HepG2 (cell line): Measurements from ENCODE around the gene SALL4. TPM values are rescaled to one million over a fixed set of nuclear protein-coding genes. Genes with fewer than 3 reads are reported as not detected.

Experiments used
- GZF1 ChIP-seq: sonication (generic); formaldehyde crosslinking; IDR thresholded peaks from 2 replicates; pipeline ENCODE4 v1.5.1; 2020; ENCODE audit warnings: mild to moderate bottlenecking, missing genetic modification reagents
- JARID2 ChIP-seq: sonication (generic); formaldehyde crosslinking; IDR thresholded peaks from 2 replicates; pipeline ENCODE4 v1.8.1; 2023; ENCODE audit warnings: missing genetic modification reagents, inconsistent platforms; ENCODE audit not compliant: insufficient replicate concordance
- MXD4 ChIP-seq: IDR thresholded peaks from 2 replicates; pipeline ENCODE4 v1.6.1; 2016; ENCODE audit warnings: mild to moderate bottlenecking, missing biosample characterization, missing genetic modification reagents
- MZF1 ChIP-seq: sonication (generic); formaldehyde crosslinking; IDR thresholded peaks from 2 replicates; pipeline ENCODE4 v1.8.1; 2023; ENCODE audit warnings: mild to moderate bottlenecking, missing genetic modification reagents, borderline replicate concordance
- NCOR1 ChIP-seq: fragments of 200-600 bp; sonication (generic); IDR thresholded peaks from 2 replicates; pipeline ENCODE4 v1.7.0; 2017; ENCODE audit warnings: antibody characterized with exemption, low read length, borderline replicate concordance
- PRDM15 ChIP-seq: sonication (generic); formaldehyde crosslinking; IDR thresholded peaks from 2 replicates; pipeline ENCODE4 v1.4.0; 2020; ENCODE audit warnings: missing genetic modification reagents
- RFXANK ChIP-seq: IDR thresholded peaks from 2 replicates; pipeline ENCODE4 v1.6.1; 2016
- SAP130 ChIP-seq: IDR thresholded peaks from 2 replicates; pipeline ENCODE4 v1.6.1; 2016; ENCODE audit warnings: low read depth
- WIZ ChIP-seq: sonication (generic); formaldehyde crosslinking; IDR thresholded peaks from 2 replicates; pipeline ENCODE4 v1.5.1; 2020; ENCODE audit warnings: mild to moderate bottlenecking, missing genetic modification reagents
- YY1 ChIP-seq: IDR thresholded peaks from 2 replicates; pipeline ENCODE4 v1.6.1; 2011; ENCODE audit warnings: low read length, low read depth, moderate library complexity, mild to moderate bottlenecking; ENCODE audit not compliant: insufficient read depth, insufficient replicate concordance
- ZNF383 ChIP-seq: sonication (generic); formaldehyde crosslinking; IDR thresholded peaks from 2 replicates; pipeline ENCODE4 v1.4.0; 2020; ENCODE audit warnings: missing genetic modification reagents, mild to moderate bottlenecking, borderline replicate concordance
- ZNF792 ChIP-seq: IDR thresholded peaks from 2 replicates; pipeline ENCODE4 v1.6.1; 2016
- ZNF878 ChIP-seq: sonication (generic); formaldehyde crosslinking; IDR thresholded peaks from 2 replicates; pipeline ENCODE4 v1.8.1; 2023; ENCODE audit warnings: mild to moderate bottlenecking, missing genetic modification reagents, moderate library complexity
- ZSCAN25 ChIP-seq: sonication (generic); formaldehyde crosslinking; IDR thresholded peaks from 2 replicates; pipeline ENCODE4 v1.8.0; 2022; ENCODE audit warnings: mild to moderate bottlenecking, missing genetic modification reagents
- ZSCAN9 ChIP-seq: IDR thresholded peaks from 2 replicates; pipeline ENCODE4 v1.6.1; 2016; ENCODE audit warnings: borderline replicate concordance
- polyA plus RNA-seq, 8 experiments: library from polyadenylated mRNA; depleted of rRNA in 3 of 8; stranded (reverse) in 7 of 8; unstranded in 1 of 8; fragments of >200 nt; fragmentation: Illumina TruSeq in 4 of 8; extraction: Trizol in 4 of 8; gene quantifications; 2 replicates each; pipeline versions ENCODE4 v1.2.1 to v1.2.3, GENCODE V29; 2011 to 2016; ENCODE audit warnings: low read depth in 4 of 8, missing spikeins in 1 of 8, mixed read lengths in 1 of 8; ENCODE audit not compliant: insufficient read depth in 1 of 8
- total RNA-seq, 5 experiments: library from RNA; depleted of rRNA; stranded (reverse); fragments of >200 nt; fragmentation: Illumina TruSeq; extraction: Trizol; gene quantifications; 2 replicates each; pipeline ENCODE4 v1.2.3, GENCODE V29; 2016; ENCODE audit warnings: low read depth in 1 of 5
- TF ChIP-seq, protein P1 (sequence below): sonication (generic); formaldehyde crosslinking; IDR thresholded peaks from 2 replicates; pipeline ENCODE4 v1.4.0; 2020; ENCODE audit warnings: low read depth, missing genetic modification reagents
- TF ChIP-seq, protein P2 (sequence below): sonication (generic); formaldehyde crosslinking; IDR thresholded peaks from 2 replicates; pipeline ENCODE4 v1.5.1; 2020; ENCODE audit warnings: mild to moderate bottlenecking, missing genetic modification reagents, borderline replicate concordance

Gene SALL4
- total and polyA plus RNA-seq, 2 of the 13 experiments (the other 11 are each of a cell fraction or from before 2014, with no cell fraction given), result 0.33 to 1.8 TPM

DNA sequence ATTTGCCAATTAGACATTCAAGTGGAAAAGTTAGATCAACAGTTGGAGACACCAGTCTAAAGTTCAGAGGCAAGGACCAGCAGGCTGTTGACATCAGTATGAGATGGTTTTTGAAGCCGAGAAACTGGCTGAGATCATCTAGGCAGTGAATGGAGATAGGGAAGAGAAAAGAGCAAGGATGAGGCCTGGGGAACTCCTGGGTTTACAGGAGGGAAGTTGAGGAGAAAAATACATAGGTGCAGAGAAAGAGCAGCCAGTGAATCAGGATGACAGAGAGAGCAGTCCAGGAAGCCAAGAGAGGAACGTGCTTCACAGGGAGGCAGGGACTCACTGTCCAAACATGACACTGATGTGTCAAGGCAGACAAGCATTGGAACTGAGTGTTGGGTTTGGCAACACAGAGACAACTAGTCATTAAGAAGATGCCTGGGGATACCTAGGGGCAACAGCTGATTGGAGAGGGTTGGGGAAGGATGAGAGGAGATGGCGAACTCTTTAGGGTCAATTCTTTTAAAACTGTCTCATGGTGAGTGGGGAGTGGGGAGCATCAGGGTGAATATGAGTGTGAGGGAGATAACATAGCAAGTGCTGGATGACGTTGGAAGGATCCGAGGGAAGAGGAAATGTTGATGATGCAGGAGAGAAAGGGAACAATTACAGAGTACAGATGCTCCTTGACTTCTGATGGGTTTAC is 13.2 kb upstream of the SALL4 start (continued):
- TF ChIP-seq YY1, result no peak
- 0 out of 2 replicates have a peak, but pooled peaks have one; percentile 24 for TF ChIP-seq WIZ (CRISPR knock-in tag)
- TF ChIP-seq, protein P1, sequence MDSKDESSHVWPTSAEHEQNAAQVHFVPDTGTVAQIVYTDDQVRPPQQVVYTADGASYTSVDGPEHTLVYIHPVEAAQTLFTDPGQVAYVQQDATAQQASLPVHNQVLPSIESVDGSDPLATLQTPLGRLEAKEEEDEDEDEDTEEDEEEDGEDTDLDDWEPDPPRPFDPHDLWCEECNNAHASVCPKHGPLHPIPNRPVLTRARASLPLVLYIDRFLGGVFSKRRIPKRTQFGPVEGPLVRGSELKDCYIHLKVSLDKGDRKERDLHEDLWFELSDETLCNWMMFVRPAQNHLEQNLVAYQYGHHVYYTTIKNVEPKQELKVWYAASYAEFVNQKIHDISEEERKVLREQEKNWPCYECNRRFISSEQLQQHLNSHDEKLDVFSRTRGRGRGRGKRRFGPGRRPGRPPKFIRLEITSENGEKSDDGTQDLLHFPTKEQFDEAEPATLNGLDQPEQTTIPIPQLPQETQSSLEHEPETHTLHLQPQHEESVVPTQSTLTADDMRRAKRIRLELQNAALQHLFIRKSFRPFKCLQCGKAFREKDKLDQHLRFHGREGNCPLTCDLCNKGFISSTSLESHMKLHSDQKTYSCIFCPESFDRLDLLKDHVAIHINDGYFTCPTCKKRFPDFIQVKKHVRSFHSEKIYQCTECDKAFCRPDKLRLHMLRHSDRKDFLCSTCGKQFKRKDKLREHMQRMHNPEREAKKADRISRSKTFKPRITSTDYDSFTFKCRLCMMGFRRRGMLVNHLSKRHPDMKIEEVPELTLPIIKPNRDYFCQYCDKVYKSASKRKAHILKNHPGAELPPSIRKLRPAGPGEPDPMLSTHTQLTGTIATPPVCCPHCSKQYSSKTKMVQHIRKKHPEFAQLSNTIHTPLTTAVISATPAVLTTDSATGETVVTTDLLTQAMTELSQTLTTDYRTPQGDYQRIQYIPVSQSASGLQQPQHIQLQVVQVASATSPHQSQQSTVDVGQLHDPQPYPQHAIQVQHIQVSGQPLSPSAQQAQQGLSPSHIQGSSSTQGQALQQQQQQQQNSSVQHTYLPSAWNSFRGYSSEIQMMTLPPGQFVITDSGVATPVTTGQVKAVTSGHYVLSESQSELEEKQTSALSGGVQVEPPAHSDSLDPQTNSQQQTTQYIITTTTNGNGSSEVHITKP (CRISPR knock-in tag), result no peak
- TF ChIP-seq, protein P2, sequence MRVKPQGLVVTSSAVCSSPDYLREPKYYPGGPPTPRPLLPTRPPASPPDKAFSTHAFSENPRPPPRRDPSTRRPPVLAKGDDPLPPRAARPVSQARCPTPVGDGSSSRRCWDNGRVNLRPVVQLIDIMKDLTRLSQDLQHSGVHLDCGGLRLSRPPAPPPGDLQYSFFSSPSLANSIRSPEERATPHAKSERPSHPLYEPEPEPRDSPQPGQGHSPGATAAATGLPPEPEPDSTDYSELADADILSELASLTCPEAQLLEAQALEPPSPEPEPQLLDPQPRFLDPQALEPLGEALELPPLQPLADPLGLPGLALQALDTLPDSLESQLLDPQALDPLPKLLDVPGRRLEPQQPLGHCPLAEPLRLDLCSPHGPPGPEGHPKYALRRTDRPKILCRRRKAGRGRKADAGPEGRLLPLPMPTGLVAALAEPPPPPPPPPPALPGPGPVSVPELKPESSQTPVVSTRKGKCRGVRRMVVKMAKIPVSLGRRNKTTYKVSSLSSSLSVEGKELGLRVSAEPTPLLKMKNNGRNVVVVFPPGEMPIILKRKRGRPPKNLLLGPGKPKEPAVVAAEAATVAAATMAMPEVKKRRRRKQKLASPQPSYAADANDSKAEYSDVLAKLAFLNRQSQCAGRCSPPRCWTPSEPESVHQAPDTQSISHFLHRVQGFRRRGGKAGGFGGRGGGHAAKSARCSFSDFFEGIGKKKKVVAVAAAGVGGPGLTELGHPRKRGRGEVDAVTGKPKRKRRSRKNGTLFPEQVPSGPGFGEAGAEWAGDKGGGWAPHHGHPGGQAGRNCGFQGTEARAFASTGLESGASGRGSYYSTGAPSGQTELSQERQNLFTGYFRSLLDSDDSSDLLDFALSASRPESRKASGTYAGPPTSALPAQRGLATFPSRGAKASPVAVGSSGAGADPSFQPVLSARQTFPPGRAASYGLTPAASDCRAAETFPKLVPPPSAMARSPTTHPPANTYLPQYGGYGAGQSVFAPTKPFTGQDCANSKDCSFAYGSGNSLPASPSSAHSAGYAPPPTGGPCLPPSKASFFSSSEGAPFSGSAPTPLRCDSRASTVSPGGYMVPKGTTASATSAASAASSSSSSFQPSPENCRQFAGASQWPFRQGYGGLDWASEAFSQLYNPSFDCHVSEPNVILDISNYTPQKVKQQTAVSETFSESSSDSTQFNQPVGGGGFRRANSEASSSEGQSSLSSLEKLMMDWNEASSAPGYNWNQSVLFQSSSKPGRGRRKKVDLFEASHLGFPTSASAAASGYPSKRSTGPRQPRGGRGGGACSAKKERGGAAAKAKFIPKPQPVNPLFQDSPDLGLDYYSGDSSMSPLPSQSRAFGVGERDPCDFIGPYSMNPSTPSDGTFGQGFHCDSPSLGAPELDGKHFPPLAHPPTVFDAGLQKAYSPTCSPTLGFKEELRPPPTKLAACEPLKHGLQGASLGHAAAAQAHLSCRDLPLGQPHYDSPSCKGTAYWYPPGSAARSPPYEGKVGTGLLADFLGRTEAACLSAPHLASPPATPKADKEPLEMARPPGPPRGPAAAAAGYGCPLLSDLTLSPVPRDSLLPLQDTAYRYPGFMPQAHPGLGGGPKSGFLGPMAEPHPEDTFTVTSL (CRISPR knock-in tag), result no peak
- no peak for TF ChIP-seq MXD4 (CRISPR knock-in tag)
- no peak for TF ChIP-seq ZNF878 (CRISPR knock-in tag)
- no peak for TF ChIP-seq MZF1 (CRISPR knock-in tag)
- no peak for TF ChIP-seq JARID2 (CRISPR knock-in tag)
- peak; percentile 69 for TF ChIP-seq SAP130
- TF ChIP-seq GZF1 (CRISPR knock-in tag), result no peak
- TF ChIP-seq ZNF383 (CRISPR knock-in tag), result peak; percentile 65; the same call in 1 of the 2 replicates
- TF ChIP-seq ZSCAN9 (CRISPR knock-in tag), result no peak
- no peak for TF ChIP-seq NCOR1
- no peak for TF ChIP-seq ZNF792
- no peak for TF ChIP-seq PRDM15 (CRISPR knock-in tag)
- TF ChIP-seq ZSCAN25 (CRISPR knock-in tag), result peak; percentile 53; the same call in 1 of the 2 replicates
- no peak for TF ChIP-seq RFXANK (CRISPR knock-in tag)
